ENCODE measurements around the gene PRSS37.
"Not testable (repeated sequence)": the region's sequence is repeated elsewhere in the genome, so short reads cannot be mapped to it uniquely, and the experiment has no call there.

GRCh38 chr7:141822432-141822831 is 18.9 kb downstream of the PRSS37 start:
- TF ChIP-seq, protein P1, sequence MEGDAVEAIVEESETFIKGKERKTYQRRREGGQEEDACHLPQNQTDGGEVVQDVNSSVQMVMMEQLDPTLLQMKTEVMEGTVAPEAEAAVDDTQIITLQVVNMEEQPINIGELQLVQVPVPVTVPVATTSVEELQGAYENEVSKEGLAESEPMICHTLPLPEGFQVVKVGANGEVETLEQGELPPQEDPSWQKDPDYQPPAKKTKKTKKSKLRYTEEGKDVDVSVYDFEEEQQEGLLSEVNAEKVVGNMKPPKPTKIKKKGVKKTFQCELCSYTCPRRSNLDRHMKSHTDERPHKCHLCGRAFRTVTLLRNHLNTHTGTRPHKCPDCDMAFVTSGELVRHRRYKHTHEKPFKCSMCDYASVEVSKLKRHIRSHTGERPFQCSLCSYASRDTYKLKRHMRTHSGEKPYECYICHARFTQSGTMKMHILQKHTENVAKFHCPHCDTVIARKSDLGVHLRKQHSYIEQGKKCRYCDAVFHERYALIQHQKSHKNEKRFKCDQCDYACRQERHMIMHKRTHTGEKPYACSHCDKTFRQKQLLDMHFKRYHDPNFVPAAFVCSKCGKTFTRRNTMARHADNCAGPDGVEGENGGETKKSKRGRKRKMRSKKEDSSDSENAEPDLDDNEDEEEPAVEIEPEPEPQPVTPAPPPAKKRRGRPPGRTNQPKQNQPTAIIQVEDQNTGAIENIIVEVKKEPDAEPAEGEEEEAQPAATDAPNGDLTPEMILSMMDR (IDR thresholded peaks at IDR 0.05) = not testable (repeated sequence)
- not testable (repeated sequence) for TF ChIP-seq POLR2AphosphoS5, POLR2A (IDR thresholded peaks at IDR 0.05)
